SH-SY5Y (cell line): Measurements from ENCODE around the gene FOXN3.

ENCODE experiments used
- GATA2 ChIP-seq: IDR thresholded peaks from 2 replicates; pipeline ENCODE4 v1.6.1; 2011; ENCODE audit warnings: mild to moderate bottlenecking, low read depth, low read length
- GATA3 ChIP-seq: IDR thresholded peaks from 2 replicates; pipeline ENCODE4 v1.6.1; 2011; ENCODE audit warnings: low read depth, mild to moderate bottlenecking, low read length, moderate library complexity

DNA sequence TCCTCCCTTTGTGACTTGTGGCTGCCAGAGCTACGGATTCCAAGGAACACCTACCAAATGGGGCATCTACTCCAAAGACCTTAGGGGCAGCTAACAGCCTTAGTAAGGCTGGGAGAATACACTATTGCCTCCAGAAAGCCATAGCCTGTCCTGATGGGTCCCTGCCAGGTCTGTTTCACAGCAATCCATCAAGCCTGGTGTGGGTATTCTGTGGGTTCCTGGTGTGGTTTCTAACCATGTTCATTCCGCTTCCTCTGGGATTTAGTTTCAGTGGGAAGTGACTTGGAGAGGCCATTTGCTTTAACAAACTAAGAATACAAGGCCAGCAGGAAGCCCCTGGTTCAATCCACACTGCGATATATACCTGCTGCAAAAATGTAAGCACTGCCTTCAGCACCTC lies 220.5 kb downstream of the FOXN3 start:
- TF ChIP-seq GATA3: no peak
- TF ChIP-seq GATA2: no peak
